GM23338 (cell line): ENCODE results near the gene MCAT. TPM values are rescaled to one million over a fixed set of nuclear protein-coding genes. Genes with fewer than 3 reads are reported as not detected.

Source experiments
- ATAC-seq: fragments of 200-7000 bp; cut with Tn5 transposase; 3 replicates; pipeline ENCODE4 v1.9.1; 2020
- DNase-seq: peaks from one replicate; pipeline ENCODE4 v3.0.0-alpha.2; 2015; ENCODE audit warnings: low spot score
- H2AFZ ChIP-seq: fragments of 200-600 bp; sonication (generic); 2 replicates; pipeline ENCODE4 v1.8.0; 2016; ENCODE audit warnings: antibody characterized with exemption, mild to moderate bottlenecking, moderate library complexity
- H3F3A ChIP-seq: fragments of 200-600 bp; sonication (generic); replicated peaks from 2 replicates; pipeline ENCODE4 v1.8.0; 2017; ENCODE audit warnings: antibody characterized with exemption, mixed run types, low read depth
- H3K27ac ChIP-seq: fragments of 200-600 bp; sonication (generic); 2 replicates; pipeline ENCODE4 v1.6.1; 2016; ENCODE audit warnings: low read depth
- H3K27me3 ChIP-seq: fragments of 200-600 bp; sonication (generic); 2 replicates; pipeline ENCODE4 v1.8.0; 2016; ENCODE audit warnings: mild to moderate bottlenecking, mixed run types, moderate library complexity; ENCODE audit not compliant: insufficient read depth
- H3K36me3 ChIP-seq: fragments of 200-600 bp; sonication (generic); 2 replicates; pipeline ENCODE4 v1.8.0; 2016; ENCODE audit warnings: mild to moderate bottlenecking; ENCODE audit not compliant: insufficient read depth
- H3K4me1 ChIP-seq: fragments of 200-600 bp; sonication (generic); 2 replicates; pipeline ENCODE4 v1.8.0; 2016; ENCODE audit warnings: mild to moderate bottlenecking, moderate library complexity; ENCODE audit not compliant: insufficient read depth
- H3K4me2 ChIP-seq: fragments of 200-600 bp; sonication (generic); 2 replicates; pipeline ENCODE4 v1.7.1; 2017; ENCODE audit warnings: mixed run types
- H3K4me3 ChIP-seq: fragments of 200-600 bp; sonication (generic); 2 replicates; pipeline ENCODE4 v1.6.1; 2016; ENCODE audit warnings: mixed run types
- H3K79me2 ChIP-seq: fragments of 200-600 bp; sonication (generic); replicated peaks from 2 replicates; pipeline ENCODE4 v1.8.0; 2017; ENCODE audit warnings: mild to moderate bottlenecking; ENCODE audit not compliant: insufficient read depth
- H3K9me2 ChIP-seq: fragments of 200-600 bp; sonication (generic); 2 replicates; pipeline ENCODE4 v1.8.0; 2017; ENCODE audit not compliant: insufficient read depth
- H4K20me1 ChIP-seq: fragments of 200-600 bp; sonication (generic); replicated peaks from 2 replicates; pipeline ENCODE4 v1.8.0; 2017; ENCODE audit warnings: mild to moderate bottlenecking; ENCODE audit not compliant: insufficient read depth
- H3K27ac Mint-ChIP-seq: 2 replicates; pipeline ENCODE4 v1.8.0; 2020; ENCODE audit warnings: inconsistent platforms, mild to moderate bottlenecking, moderate library complexity, mixed read lengths
- H3K27me3 Mint-ChIP-seq: 3 replicates; pipeline ENCODE4 v1.8.0; 2022; ENCODE audit warnings: low read depth, mild to moderate bottlenecking, moderate library complexity, mixed read lengths, inconsistent platforms; ENCODE audit not compliant: insufficient read depth, poor library complexity
- H3K36me3 Mint-ChIP-seq: 3 replicates; pipeline ENCODE4 v1.8.0; 2021; ENCODE audit warnings: low read depth, mild to moderate bottlenecking, inconsistent platforms, moderate library complexity, mixed read lengths
- H3K4me1 Mint-ChIP-seq: 3 replicates; pipeline ENCODE4 v1.8.0; 2020; ENCODE audit warnings: mild to moderate bottlenecking, inconsistent platforms, mixed read lengths
- H3K4me3 Mint-ChIP-seq: 3 replicates; pipeline ENCODE4 v1.8.0; 2021; ENCODE audit warnings: moderate library complexity, mild to moderate bottlenecking, inconsistent platforms, mixed read lengths
- H3K9me3 Mint-ChIP-seq: 3 replicates; pipeline ENCODE4 v1.8.0; 2020; ENCODE audit warnings: moderate library complexity, mild to moderate bottlenecking, inconsistent platforms, mixed read lengths
- CREB1 ChIP-seq: fragments of 250-450 bp; sonication (Bioruptor Pico); IDR thresholded peaks from 2 replicates; pipeline ENCODE4 v1.5.0; 2020; ENCODE audit warnings: low read depth, mild to moderate bottlenecking, moderate library complexity
- EZH2 ChIP-seq: fragments of 200-600 bp; sonication (generic); IDR thresholded peaks from one replicate; pipeline ENCODE4 v1.8.0; 2017; ENCODE audit warnings: antibody characterized with exemption, mild to moderate bottlenecking, low read depth; ENCODE audit not compliant: unreplicated experiment
- EZH2phosphoT487 ChIP-seq: fragments of 200-600 bp; sonication (generic); IDR thresholded peaks from one replicate; pipeline ENCODE4 v1.8.1; 2018; ENCODE audit warnings: antibody characterized with exemption; ENCODE audit not compliant: unreplicated experiment
- NANOG ChIP-seq: IDR thresholded peaks from 2 replicates; pipeline ENCODE4 v1.6.1; 2016; ENCODE audit warnings: antibody characterized with exemption, borderline replicate concordance
- POLR2AphosphoS5 ChIP-seq: IDR thresholded peaks from 2 replicates; pipeline ENCODE4 v1.6.1; 2016; ENCODE audit warnings: antibody characterized with exemption, low read depth
- ZNF114 ChIP-seq: fragments of 250-450 bp; sonication (Bioruptor Pico); IDR thresholded peaks from 2 replicates; pipeline ENCODE4 v1.5.0; 2020; ENCODE audit warnings: mild to moderate bottlenecking, moderate library complexity
- polyA plus RNA-seq: library from polyadenylated mRNA; unstranded; fragments of >200 nt; fragmentation: Nextera tagmentation; extraction: Ambion mirVana; gene quantifications from 2 replicates; pipeline ENCODE4 v1.2.1, GENCODE V29; 2016
- total RNA-seq: library from RNA; depleted of rRNA; stranded (reverse); fragments of >200 nt; shearing (Covaris generic); gene quantifications from 2 replicates; pipeline ENCODE4 v1.2.3, GENCODE V29; 2014
- TF ChIP-seq, protein P1 (sequence below): IDR thresholded peaks from 2 replicates; pipeline ENCODE4 v1.6.1; 2016; ENCODE audit warnings: antibody characterized with exemption
- TF ChIP-seq, protein P2 (sequence below), 2 experiments: fragments of 200-600 bp in 1 of 2; sonication (generic) in 1 of 2; conservative IDR thresholded peaks; 2 replicates each; pipeline versions ENCODE4 v1.5.1 to v1.6.1; 2016 to 2017; ENCODE audit warnings: antibody characterized with exemption in 2 of 2, low read depth in 2 of 2, mild to moderate bottlenecking in 2 of 2, moderate library complexity in 1 of 2
- TF ChIP-seq, protein P3 (sequence below): IDR thresholded peaks from one replicate; pipeline ENCODE4 v1.6.1; 2018; ENCODE audit warnings: antibody characterized with exemption; ENCODE audit not compliant: unreplicated experiment

MCAT gene
- total and polyA plus RNA-seq, 2 experiments from 2014 or later: 9.7 to 16.9 TPM

DNA sequence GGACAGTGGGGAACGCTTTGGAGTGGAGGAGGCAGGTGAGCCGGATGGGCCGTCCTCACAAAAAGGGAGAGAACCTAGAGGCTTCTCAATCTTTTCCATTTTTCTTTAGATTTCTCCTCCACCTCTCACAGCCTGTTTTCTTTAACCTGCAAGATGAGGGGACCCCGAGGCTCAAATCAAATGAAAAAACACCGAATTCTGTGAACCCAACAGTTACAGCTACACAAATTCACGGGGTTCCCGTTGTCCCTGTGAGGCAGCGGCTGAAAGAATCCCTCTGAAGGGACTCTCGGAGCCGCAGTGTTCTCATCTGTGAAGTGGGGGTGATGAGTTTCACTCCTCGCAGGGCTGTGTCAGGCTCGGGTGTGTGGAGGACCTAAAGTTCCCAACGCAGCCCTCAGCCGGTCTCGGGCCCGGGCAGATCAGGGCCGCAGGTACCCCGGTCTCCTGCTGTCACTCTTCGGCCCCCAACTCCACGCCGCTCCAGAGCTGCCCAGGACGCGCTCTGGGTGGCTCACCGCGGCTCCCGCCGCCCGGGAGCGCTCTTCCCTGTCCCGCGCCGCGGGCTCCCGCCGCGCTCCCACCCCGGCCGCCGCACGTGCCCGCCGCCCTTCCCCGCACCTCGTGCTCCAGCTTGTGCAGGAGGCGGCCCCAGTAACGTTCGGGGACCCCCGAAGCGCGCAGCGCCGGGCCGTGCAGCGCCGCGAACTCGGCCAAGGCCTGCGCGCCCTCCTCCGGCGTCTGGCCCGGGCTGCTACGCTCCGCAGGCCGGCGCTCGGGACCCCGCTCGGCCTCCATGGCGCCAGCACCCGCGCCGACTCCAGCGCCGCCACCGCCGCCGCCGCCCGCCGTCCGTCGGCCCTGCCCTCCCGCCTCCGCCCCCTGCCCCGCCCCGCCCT lies 43.3 kb upstream of the MCAT start, which contains the start of gene TTLL12:
Gene TTLL12, minus strand, starts transcription at position 863 of the 899 bp plus-strand sequence. Its CDS starts 65 bp downstream, at position 798.
- H3K4me1 Mint-ChIP-seq: peaks cover 23% of the 10 kb centered on the region
- H3K4me2 ChIP-seq: peak within 1 kb of the TSS; percentile 100
- peaks cover 4% of the 10 kb centered on the region; the same call in 1 of the 2 replicates for H3K4me1 ChIP-seq
- H3K9me3 Mint-ChIP-seq: no peaks in the 10 kb centered on the region
- peaks cover 33% of the 10 kb centered on the region for H3K79me2 ChIP-seq
- peaks cover 6% of the 10 kb centered on the region for H3F3A ChIP-seq
- H3K9me2 ChIP-seq: no peaks in the 10 kb centered on the region
- H3K36me3 Mint-ChIP-seq: peaks cover 13% of the 10 kb centered on the region
- no peaks in the 10 kb centered on the region for H3K36me3 ChIP-seq
- H3K27ac ChIP-seq: peak within 1 kb of the TSS; percentile 92
- DNase-seq (peak; percentile 70), ATAC-seq (peak; percentile 40)
- TF ChIP-seq EZH2phosphoT487 (no peak), POLR2AphosphoS5 (peak; percentile 57)
- peaks cover 7% of the 10 kb centered on the region for H3K27me3 Mint-ChIP-seq
- H2AFZ ChIP-seq: peak within 1 kb of the TSS; percentile 75; the same call in 1 of the 2 replicates
- peaks cover 12% of the 10 kb centered on the region; the same call in 1 of the 2 replicates for H4K20me1 ChIP-seq
- H3K27me3 ChIP-seq: no peaks in the 10 kb centered on the region
- H3K4me3 Mint-ChIP-seq: peak within 1 kb of the TSS; percentile 80
- H3K27ac Mint-ChIP-seq: peak within 1 kb of the TSS; percentile 89
- peak within 1 kb of the TSS; percentile 93 for H3K4me3 ChIP-seq

DNA sequence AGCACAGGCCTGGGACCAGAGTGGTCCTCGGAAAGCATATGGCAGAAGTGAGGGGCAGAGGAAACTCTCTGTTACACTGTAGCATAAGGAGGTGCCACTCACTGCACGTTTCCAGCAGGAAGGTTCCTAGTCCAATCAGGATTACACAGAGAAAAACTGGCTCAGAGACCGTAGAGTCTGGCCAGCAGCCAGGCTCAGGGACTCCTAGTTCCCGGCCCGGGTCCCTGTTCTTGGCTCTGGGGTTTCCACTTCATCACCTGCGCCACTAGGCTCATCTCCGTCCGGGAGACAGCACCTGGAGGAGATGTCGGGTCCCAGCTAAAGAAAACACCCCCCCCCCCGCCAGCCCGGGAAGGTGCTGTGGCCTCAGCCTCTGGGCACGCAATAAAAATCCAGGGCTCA lies 42.7 kb upstream of the MCAT start:
- H3K9me2 ChIP-seq: no peaks in the 10 kb centered on the region
- Mint-ChIP-seq H3K4me1 (peaks cover 23% of the 10 kb centered on the region), H3K27ac (no peak overlapping the region), H3K27me3 (peaks cover 3% of the 10 kb centered on the region), H3K36me3 (peaks cover 17% of the 10 kb centered on the region), H3K4me3 (peak overlapping the region; percentile 80), H3K9me3 (no peaks in the 10 kb centered on the region)
- peaks cover 33% of the 10 kb centered on the region for H3K79me2 ChIP-seq
- H2AFZ ChIP-seq: 0 out of 2 replicates have a peak overlapping the region, but pooled peaks have one; percentile 32
- ATAC-seq (peak; percentile 21), DNase-seq (peak; percentile 43)
- H3K4me3 ChIP-seq: peak overlapping the region; percentile 93
- H3K27ac ChIP-seq: no peak overlapping the region
- H4K20me1 ChIP-seq: peaks cover 12% of the 10 kb centered on the region; the same call in 1 of the 2 replicates
- peaks cover 6% of the 10 kb centered on the region for H3F3A ChIP-seq
- H3K4me1 ChIP-seq: peaks cover 4% of the 10 kb centered on the region; the same call in 1 of the 2 replicates
- peak overlapping the region; percentile 100 for H3K4me2 ChIP-seq
- no peaks in the 10 kb centered on the region for H3K36me3 ChIP-seq
- no peaks in the 10 kb centered on the region for H3K27me3 ChIP-seq
- TF ChIP-seq, protein P1, sequence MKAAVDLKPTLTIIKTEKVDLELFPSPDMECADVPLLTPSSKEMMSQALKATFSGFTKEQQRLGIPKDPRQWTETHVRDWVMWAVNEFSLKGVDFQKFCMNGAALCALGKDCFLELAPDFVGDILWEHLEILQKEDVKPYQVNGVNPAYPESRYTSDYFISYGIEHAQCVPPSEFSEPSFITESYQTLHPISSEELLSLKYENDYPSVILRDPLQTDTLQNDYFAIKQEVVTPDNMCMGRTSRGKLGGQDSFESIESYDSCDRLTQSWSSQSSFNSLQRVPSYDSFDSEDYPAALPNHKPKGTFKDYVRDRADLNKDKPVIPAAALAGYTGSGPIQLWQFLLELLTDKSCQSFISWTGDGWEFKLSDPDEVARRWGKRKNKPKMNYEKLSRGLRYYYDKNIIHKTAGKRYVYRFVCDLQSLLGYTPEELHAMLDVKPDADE: no peak
- TF ChIP-seq NANOG (no peak), POLR2AphosphoS5 (no peak), ZNF114 (CRISPR knock-in tag) (no peak), EZH2 (no peak), CREB1 (CRISPR knock-in tag) (no peak), EZH2phosphoT487 (no peak)
- TF ChIP-seq, protein P2, sequence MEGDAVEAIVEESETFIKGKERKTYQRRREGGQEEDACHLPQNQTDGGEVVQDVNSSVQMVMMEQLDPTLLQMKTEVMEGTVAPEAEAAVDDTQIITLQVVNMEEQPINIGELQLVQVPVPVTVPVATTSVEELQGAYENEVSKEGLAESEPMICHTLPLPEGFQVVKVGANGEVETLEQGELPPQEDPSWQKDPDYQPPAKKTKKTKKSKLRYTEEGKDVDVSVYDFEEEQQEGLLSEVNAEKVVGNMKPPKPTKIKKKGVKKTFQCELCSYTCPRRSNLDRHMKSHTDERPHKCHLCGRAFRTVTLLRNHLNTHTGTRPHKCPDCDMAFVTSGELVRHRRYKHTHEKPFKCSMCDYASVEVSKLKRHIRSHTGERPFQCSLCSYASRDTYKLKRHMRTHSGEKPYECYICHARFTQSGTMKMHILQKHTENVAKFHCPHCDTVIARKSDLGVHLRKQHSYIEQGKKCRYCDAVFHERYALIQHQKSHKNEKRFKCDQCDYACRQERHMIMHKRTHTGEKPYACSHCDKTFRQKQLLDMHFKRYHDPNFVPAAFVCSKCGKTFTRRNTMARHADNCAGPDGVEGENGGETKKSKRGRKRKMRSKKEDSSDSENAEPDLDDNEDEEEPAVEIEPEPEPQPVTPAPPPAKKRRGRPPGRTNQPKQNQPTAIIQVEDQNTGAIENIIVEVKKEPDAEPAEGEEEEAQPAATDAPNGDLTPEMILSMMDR (conservative IDR thresholded peaks at IDR 0.05; ENCODE audit: low read depth in 2 of 2): no peak
- TF ChIP-seq, protein P3, sequence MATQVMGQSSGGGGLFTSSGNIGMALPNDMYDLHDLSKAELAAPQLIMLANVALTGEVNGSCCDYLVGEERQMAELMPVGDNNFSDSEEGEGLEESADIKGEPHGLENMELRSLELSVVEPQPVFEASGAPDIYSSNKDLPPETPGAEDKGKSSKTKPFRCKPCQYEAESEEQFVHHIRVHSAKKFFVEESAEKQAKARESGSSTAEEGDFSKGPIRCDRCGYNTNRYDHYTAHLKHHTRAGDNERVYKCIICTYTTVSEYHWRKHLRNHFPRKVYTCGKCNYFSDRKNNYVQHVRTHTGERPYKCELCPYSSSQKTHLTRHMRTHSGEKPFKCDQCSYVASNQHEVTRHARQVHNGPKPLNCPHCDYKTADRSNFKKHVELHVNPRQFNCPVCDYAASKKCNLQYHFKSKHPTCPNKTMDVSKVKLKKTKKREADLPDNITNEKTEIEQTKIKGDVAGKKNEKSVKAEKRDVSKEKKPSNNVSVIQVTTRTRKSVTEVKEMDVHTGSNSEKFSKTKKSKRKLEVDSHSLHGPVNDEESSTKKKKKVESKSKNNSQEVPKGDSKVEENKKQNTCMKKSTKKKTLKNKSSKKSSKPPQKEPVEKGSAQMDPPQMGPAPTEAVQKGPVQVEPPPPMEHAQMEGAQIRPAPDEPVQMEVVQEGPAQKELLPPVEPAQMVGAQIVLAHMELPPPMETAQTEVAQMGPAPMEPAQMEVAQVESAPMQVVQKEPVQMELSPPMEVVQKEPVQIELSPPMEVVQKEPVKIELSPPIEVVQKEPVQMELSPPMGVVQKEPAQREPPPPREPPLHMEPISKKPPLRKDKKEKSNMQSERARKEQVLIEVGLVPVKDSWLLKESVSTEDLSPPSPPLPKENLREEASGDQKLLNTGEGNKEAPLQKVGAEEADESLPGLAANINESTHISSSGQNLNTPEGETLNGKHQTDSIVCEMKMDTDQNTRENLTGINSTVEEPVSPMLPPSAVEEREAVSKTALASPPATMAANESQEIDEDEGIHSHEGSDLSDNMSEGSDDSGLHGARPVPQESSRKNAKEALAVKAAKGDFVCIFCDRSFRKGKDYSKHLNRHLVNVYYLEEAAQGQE: no peak
